ENCODE measurements around the gene ULK3. TPM values are rescaled to one million over a fixed set of nuclear protein-coding genes. Genes with fewer than 3 reads are reported as not detected.

Gene ULK3
- total RNA-seq, 1 donor from 2014 or later, result 22.4 TPM

GRCh38 chr15:74867466-74868038 is 24.6 kb upstream of the ULK3 start:
- DNase-seq (ENCODE audit: low read depth, low spot score), result no peak

- DNase-seq (ENCODE audit: low read depth, low spot score), result no peak
Observed at GRCh38 chr15:74866090-74866489, 23.1 kb upstream of the ULK3 start.

GRCh38 chr15:74865316-74865715 is 22.4 kb upstream of the ULK3 start:
- no peak for DNase-seq (ENCODE audit: low read depth, low spot score)

- DNase-seq (ENCODE audit: low read depth, low spot score), result no peak
Observed at GRCh38 chr15:74864296-74864695, 21.3 kb upstream of the ULK3 start.

GRCh38 chr15:74863239-74864056 is 20.5 kb upstream of the ULK3 start:
- no peak for DNase-seq (ENCODE audit: low read depth, low spot score)

GRCh38 chr15:74858369-74858740 is 15.4 kb upstream of the ULK3 start:
- no peak for DNase-seq (ENCODE audit: low read depth, low spot score)

GRCh38 chr15:74857671-74858368 is 14.9 kb upstream of the ULK3 start:
- no peak for DNase-seq (ENCODE audit: low read depth, low spot score)

GRCh38 chr15:74857082-74857655 is 14.2 kb upstream of the ULK3 start:
- no peak for DNase-seq (ENCODE audit: low read depth, low spot score)

- no peak for DNase-seq (ENCODE audit: low read depth, low spot score)
Observed at GRCh38 chr15:74856537-74856936, 13.6 kb upstream of the ULK3 start.

GRCh38 chr15:74855857-74856256 is 12.9 kb upstream of the ULK3 start:
- DNase-seq (ENCODE audit: low read depth, low spot score), result no peak

GRCh38 chr15:74854453-74855022 is 11.6 kb upstream of the ULK3 start:
- DNase-seq (ENCODE audit: low read depth, low spot score), result no peak

GRCh38 chr15:74851960-74852359 is 9.0 kb upstream of the ULK3 start:
- DNase-seq (ENCODE audit: low read depth, low spot score), result no peak

- no peak for DNase-seq (ENCODE audit: low read depth, low spot score)
Observed at GRCh38 chr15:74850393-74850792, 7.4 kb upstream of the ULK3 start.

- no peak for DNase-seq (ENCODE audit: low read depth, low spot score)
Observed at GRCh38 chr15:74847432-74847831, 4.5 kb upstream of the ULK3 start.

GRCh38 chr15:74845581-74845980 is 2.6 kb upstream of the ULK3 start:
- DNase-seq (ENCODE audit: low read depth, low spot score), result no peak

GRCh38 chr15:74845208-74845568 is 2.2 kb upstream of the ULK3 start:
- DNase-seq (ENCODE audit: low read depth, low spot score), result no peak

- DNase-seq (ENCODE audit: low read depth, low spot score), result no peak
Observed at GRCh38 chr15:74844319-74845207, 1.6 kb upstream of the ULK3 start.

- DNase-seq (ENCODE audit: low read depth, low spot score), result no peak
Observed at GRCh38 chr15:74843891-74844299, 939 bp upstream of the ULK3 start.

- DNase-seq (ENCODE audit: low read depth, low spot score), result no peak
Observed at GRCh38 chr15:74843445-74843828, 481 bp upstream of the ULK3 start.

- DNase-seq (ENCODE audit: low read depth, low spot score), result no peak
Observed at GRCh38 chr15:74841891-74842373, 1.0 kb downstream of the ULK3 start.

All from pulmonary artery endothelial cell (primary cell).